Placental pericyte (primary cell): ENCODE data around the gene MUS81. TPM values are rescaled to one million over a fixed set of nuclear protein-coding genes. Genes with fewer than 3 reads are reported as not detected.

ENCODE experiments used
- total RNA-seq: library from RNA; depleted of rRNA; stranded (reverse); fragments of >200 nt; gene quantifications from 2 replicates; pipeline ENCODE4 v1.2.3, GENCODE V29; 2012

MUS81 gene
- total RNA-seq: 44.2 and 92.3 TPM in 2 replicates

DNA sequence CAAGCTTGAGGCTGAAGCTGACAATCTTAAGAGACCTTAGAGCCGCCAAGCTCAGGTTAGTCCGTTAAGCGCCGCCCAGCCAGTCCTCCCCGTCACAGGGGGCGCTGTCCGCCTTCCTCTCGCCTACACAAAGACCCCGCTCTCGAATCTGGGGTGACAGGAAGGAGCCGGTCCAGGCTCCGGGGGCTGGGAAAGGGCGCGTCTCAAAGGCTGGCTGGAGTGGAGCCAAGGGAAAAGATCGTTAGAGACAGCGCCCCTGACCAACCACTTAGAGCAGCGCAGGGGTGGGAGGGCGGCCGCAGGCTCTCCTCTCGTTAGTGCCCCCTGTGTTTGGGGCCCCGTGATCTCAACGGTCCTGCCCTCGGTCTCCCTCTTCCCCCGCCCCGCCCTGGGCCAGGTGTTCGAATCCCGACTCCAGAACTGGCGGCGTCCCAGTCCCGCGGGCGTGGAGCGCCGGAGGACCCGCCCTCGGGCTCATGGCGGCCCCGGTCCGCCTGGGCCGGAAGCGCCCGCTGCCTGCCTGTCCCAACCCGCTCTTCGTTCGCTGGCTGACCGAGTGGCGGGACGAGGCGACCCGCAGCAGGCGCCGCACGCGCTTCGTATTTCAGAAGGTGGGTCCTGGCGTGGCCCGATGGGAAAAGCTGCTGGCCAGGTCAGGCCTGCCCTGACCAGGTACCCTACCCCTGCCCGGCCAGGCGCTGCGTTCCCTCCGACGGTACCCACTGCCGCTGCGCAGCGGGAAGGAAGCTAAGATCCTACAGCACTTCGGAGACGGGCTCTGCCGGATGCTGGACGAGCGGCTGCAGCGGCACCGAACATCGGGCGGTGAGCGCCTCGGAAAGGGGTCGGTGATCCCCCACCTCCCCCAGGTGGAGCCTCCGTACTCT, at the start of gene MUS81:
Gene MUS81, plus strand, starts transcription at position 156 of the 887 bp plus-strand sequence. Its CDS starts 321 bp downstream, at position 477.

DNA sequence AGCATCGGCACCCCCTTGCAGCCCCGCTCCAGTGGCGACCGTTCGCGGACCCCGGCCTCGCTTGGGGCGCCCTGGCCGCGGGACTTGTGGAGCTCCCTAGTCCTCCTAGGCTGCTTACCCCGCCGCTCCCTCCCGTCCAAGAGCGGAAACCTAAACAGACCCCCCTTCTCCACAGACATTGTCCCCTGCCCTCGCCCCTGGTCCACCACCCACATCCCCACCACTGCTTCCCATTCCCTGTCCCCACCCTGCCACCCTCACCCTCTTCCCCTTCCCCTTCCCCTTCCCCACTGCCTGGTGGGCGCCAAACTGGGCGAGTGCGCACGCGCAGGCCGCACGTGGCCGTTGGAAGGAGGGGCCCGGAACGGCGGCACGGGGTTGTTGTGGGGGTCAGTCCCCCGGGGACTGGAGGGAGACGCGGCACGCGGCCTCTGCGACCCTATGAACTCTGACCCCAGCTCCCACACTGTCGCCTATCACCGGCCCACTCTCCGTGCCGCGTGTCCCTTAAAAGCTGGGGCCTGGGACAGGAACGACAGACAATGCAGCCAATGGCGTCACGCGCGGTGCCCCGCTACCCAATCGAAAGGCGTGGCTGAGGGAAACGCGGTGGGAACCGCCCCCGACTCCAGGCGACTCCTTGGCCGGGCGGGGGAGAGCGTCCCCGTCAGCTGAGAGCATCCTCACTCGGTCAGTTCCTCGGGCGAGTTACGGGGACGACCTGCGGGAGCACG, 26.8 kb upstream of the MUS81 start, which contains the start of gene SNX32:
Gene SNX32, plus strand, starts transcription at position 667 of the 734 bp plus-strand sequence. CDS start 103 bp downstream, outside the sequence.

GRCh38 chr11:65857853-65858680, 2.2 kb upstream of the MUS81 start, which contains the start of gene CFL1:
CFL1 (minus strand) TSS chr11:65858180; CDS start chr11:65858099, 81 bp downstream.

DNA sequence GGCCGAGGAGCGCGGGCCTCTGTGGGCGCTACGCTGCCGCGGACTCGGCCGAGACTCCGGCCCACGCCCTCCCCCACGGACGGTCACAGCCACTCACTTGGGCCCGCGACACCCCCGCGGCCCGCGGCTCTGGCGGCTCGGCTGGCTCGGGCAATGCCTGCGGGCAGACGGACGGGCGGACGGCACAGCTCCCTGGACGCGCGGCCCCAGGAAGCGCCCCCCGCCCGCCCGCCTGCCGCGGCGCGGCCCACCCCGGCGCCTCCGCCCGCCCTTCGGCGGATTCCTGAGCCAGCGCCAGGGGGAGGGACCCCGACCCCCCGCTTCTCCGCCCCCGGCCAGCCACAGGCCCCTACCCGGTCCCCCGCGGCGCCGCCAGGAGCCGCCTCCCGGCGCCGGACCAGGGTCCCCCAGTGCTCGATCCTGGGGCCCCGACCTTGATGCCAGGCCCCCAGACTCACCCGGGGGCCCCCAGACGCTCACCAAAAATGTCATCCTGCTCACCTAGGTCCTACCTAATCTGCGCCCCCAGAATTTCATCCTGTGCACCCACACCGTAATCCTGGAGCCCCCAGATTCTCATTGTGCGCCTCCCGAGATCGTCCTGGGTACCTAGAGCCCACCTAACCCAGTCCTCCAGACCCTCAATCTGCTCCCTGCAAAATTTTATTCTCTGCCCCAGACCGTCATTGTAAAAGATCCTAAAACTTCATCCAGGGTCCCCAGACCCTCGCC, 12.5 kb downstream of the MUS81 start, which contains the start of gene EFEMP2:
Gene EFEMP2, minus strand, starts transcription at position 215 of the 732 bp plus-strand sequence. CDS start 446 bp downstream, outside the sequence.

GRCh38 chr11:65879617-65880016, 19.4 kb downstream of the MUS81 start, which contains the start of gene CTSW:
CTSW (plus strand) TSS chr11:65879837; CDS start chr11:65879855, 18 bp downstream.

DNA sequence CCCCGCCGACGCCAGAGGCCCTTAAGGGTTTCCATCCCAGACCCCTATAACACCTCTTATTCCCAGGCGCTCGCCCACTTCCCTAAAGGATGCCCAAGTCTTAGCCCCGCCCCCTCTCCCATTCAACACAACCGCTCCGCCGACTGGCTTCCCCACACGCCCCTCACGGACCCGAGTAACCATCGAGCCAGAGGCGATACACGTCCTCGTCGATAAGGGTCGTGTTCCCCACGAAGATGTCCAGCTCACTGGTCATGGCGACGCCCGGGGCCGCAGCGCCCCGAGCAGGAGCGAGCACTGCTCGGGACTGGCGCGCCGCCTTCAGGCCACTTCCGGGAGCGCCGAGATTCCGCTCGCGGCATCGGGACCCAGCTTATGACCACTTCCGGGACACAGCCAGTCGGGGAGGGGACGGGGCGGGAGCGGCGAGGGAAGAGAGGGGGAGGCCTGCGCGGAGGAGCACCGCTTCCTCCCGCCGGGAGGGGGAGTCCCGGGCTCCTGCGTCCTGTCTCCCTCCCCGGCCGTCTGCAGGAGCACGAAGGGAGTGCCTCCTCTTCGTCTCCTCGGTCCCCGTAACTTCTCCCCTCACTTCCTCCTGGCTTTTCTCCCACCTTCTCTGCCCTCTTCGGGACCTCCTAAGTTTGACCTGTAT, 28.1 kb downstream of the MUS81 start, which contains the start of gene FIBP:
Gene FIBP, minus strand, starts transcription at position 309 of the 652 bp plus-strand sequence. Its CDS starts 53 bp downstream, at position 256.

GRCh38 chr11:65890324-65891218, 30.3 kb downstream of the MUS81 start, which contains the start of gene CCDC85B:
CCDC85B (plus strand) TSS chr11:65890673; CDS start chr11:65890784, 111 bp downstream.

DNA sequence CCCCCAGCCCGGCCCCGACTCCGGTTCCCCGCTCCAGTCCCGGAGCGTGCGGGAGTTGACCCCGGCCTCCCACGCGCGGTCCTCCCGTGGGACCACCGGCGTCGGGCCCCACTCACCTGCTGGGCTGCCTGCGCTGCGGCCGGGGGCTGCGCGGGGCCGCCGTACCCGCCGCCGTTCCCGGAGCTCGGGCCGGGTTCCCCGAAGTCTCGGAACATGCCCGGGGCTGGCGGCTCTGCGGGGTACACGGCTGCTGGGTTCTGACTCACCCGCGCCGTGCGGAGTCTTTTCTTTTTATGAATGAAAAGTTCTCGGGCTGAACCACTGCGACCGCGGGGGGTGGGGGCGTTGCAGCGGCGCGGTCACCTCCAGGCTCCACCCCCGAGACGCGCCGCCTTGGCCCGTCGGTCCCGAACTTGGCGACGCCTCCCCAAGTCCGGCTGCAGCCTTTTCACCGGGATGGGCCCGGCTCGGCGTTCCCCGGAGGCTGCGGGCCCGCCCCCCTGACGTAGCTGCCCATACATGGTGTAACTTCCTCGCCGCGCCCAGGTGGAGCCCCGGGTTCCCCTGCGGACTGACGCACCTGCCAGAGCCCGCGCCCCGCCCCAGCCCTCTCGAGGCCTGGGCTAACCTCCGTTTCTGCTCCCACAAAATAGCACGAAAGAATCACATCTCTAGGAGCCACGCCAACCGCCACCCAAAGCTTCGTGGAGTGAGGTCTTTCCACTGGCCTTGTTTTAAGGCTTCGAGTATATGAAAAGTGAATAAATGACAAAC, 40.1 kb downstream of the MUS81 start, which contains the start of gene FOSL1:
Gene FOSL1, minus strand, starts transcription at position 264 of the 774 bp plus-strand sequence. Its CDS starts 49 bp downstream, at position 215.

Other genes starting within 250 kb of the MUS81 start
- 30.9 and 42.2 TPM in 2 replicates for gene MAP3K11, start 246.2 kb upstream of the MUS81 start, total RNA-seq
- gene PCNX3, start 244.7 kb upstream of the MUS81 start, total RNA-seq: 43.8 and 54.0 TPM in 2 replicates
- gene SIPA1, start 222.3 kb upstream of the MUS81 start, total RNA-seq: 20.8 and 72.3 TPM in 2 replicates
- gene RELA, start 197.5 kb upstream of the MUS81 start, total RNA-seq: 38.5 and 42.7 TPM in 2 replicates
- gene KAT5, start 148.2 kb upstream of the MUS81 start, total RNA-seq: 51.8 and 60.2 TPM in 2 replicates
- gene RNASEH2C, start 139.6 kb upstream of the MUS81 start, total RNA-seq: 18.2 and 45.7 TPM in 2 replicates
- gene AP5B1, start 79.5 kb upstream of the MUS81 start, total RNA-seq: 14.0 and 17.0 TPM in 2 replicates
- not detected in 2 replicates for gene OVOL1, start 73.4 kb upstream of the MUS81 start, total RNA-seq
- gene SNX32, start 26.5 kb upstream of the MUS81 start, total RNA-seq: 0.44 TPM in 1 of 2 replicates, not detected in the other
- gene CFL1, start 2.3 kb upstream of the MUS81 start, total RNA-seq: 1,011 and 1,285 TPM in 2 replicates
- 69.9 and 112 TPM in 2 replicates for gene EFEMP2, start 12.4 kb downstream of the MUS81 start, total RNA-seq
- not detected in 2 replicates for gene CTSW, start 19.4 kb downstream of the MUS81 start, total RNA-seq
- 104 and 131 TPM in 2 replicates for gene FIBP, start 28.0 kb downstream of the MUS81 start, total RNA-seq
- gene CCDC85B, start 30.2 kb downstream of the MUS81 start, total RNA-seq: 41.1 and 45.2 TPM in 2 replicates
- gene FOSL1, start 40.0 kb downstream of the MUS81 start, total RNA-seq: 24.9 and 76.5 TPM in 2 replicates
- 25.4 and 29.2 TPM in 2 replicates for gene C11orf68, start 58.6 kb downstream of the MUS81 start, total RNA-seq
- gene DRAP1, start 59.0 kb downstream of the MUS81 start, total RNA-seq: 130 and 156 TPM in 2 replicates
- gene TSGA10IP, start 85.0 kb downstream of the MUS81 start, total RNA-seq: not detected in 2 replicates
- gene SART1, start 101.3 kb downstream of the MUS81 start, total RNA-seq: 29.6 and 43.3 TPM in 2 replicates
- gene EIF1AD, start 141.7 kb downstream of the MUS81 start, total RNA-seq: 50.8 and 55.7 TPM in 2 replicates
- 17.9 and 29.9 TPM in 2 replicates for gene BANF1, start 142.1 kb downstream of the MUS81 start, total RNA-seq
- gene CST6, start 151.6 kb downstream of the MUS81 start, total RNA-seq: 0.29 TPM in 1 of 2 replicates, not detected in the other
- gene CATSPER1, start 166.0 kb downstream of the MUS81 start, total RNA-seq: 0.14 TPM in 1 of 2 replicates, not detected in the other
- not detected in 2 replicates for gene GAL3ST3, start 188.7 kb downstream of the MUS81 start, total RNA-seq
- gene SF3B2, start 191.9 kb downstream of the MUS81 start, total RNA-seq: 176 and 206 TPM in 2 replicates
- gene PACS1, start 209.8 kb downstream of the MUS81 start, total RNA-seq: 58.7 and 76.8 TPM in 2 replicates